Measurements from ENCODE around the gene ZSCAN26. TPM values are rescaled to one million over a fixed set of nuclear protein-coding genes. Genes with fewer than 3 reads are reported as not detected.
A peak's percentile ranks its signal among the peaks of the same experiment; 100 is the strongest.

Gene ZSCAN26
- total and polyA plus RNA-seq, 7 donors = 2.8 to 29.4 (median 25.5) TPM

GRCh38 chr6:28245206-28245941, 21.6 kb upstream of the ZSCAN26 start:
- Histone ChIP-seq H3K4me3 (no peak overlapping the region), H3K27me3 (no peaks in the 10 kb centered on the region), H3K27ac (no peak overlapping the region), H3K4me1 (peaks cover 0 to 3% (median 2%) of the 10 kb centered on the region in 4 donors), H3K36me3 (peaks cover 0 to 56% (median 22%) of the 10 kb centered on the region in 4 donors), H3K9me3 (no peaks in the 10 kb centered on the region)
- intact Hi-C loops (cut with DNase I) = no loop called here
- 90 to 91% methylated on average over 6 of the region's 6 CpGs for WGBS, 2 donors
- no peak for DNase-seq
- no peak for TF ChIP-seq CTCF (IDR thresholded peaks at IDR 0.05)
- TF ChIP-seq POLR2AphosphoS5 (IDR thresholded peaks at IDR 0.05) = no peak
- no peak for TF ChIP-seq EP300 (IDR thresholded peaks at IDR 0.05)
- no peak for TF ChIP-seq POLR2A (IDR thresholded peaks at IDR 0.05)

GRCh38 chr6:28248916-28249315, 18.0 kb upstream of the ZSCAN26 start:
- intact Hi-C loops (cut with DNase I) = no loop called here
- no peak overlapping the region for H3K4me3 ChIP-seq
- no peaks in the 10 kb centered on the region for H3K27me3 ChIP-seq
- TF ChIP-seq POLR2AphosphoS5 (IDR thresholded peaks at IDR 0.05) (no peak), EP300 (IDR thresholded peaks at IDR 0.05) (no peak), CTCF (IDR thresholded peaks at IDR 0.05) (no peak), POLR2A (IDR thresholded peaks at IDR 0.05) (no peak)
- DNase-seq = no peak
- H3K9me3 ChIP-seq = no peaks in the 10 kb centered on the region
- peaks cover 0 to 52% (median 22%) of the 10 kb centered on the region in 4 donors for H3K36me3 ChIP-seq
- H3K4me1 ChIP-seq = peaks cover 0 to 19% (median 18%) of the 10 kb centered on the region in 4 donors
- H3K27ac ChIP-seq = no peak overlapping the region
- WGBS, 2 donors = 80 to 83% methylated on average over 1 of the region's 1 CpG

- DNase-seq = no peak
- WGBS, 2 donors = 74% methylated on average over 2 of the region's 2 CpGs
- H3K27me3 ChIP-seq = no peaks in the 10 kb centered on the region
- intact Hi-C loops (cut with DNase I) = no loop called here
- peaks cover 0 to 19% (median 18%) of the 10 kb centered on the region in 4 donors for H3K4me1 ChIP-seq
- H3K27ac ChIP-seq = no peak overlapping the region
- H3K4me3 ChIP-seq = peak overlapping the region in 2 of 4 donors; percentile 76 to 85
- H3K9me3 ChIP-seq = no peaks in the 10 kb centered on the region
- H3K36me3 ChIP-seq = peaks cover 0 to 34% (median 10%) of the 10 kb centered on the region in 4 donors
- TF ChIP-seq POLR2AphosphoS5 (IDR thresholded peaks at IDR 0.05) = no peak
- no peak for TF ChIP-seq CTCF (IDR thresholded peaks at IDR 0.05)
- no peak for TF ChIP-seq POLR2A (IDR thresholded peaks at IDR 0.05)
- no peak for TF ChIP-seq EP300 (IDR thresholded peaks at IDR 0.05)
Measured at GRCh38 chr6:28250747-28251146, 16.2 kb upstream of the ZSCAN26 start.

GRCh38 chr6:28251661-28252008, 15.3 kb upstream of the ZSCAN26 start:
- peaks cover 0 to 25% (median 3%) of the 10 kb centered on the region in 4 donors for H3K36me3 ChIP-seq
- WGBS, 2 donors = 0% methylated on average over 25 of the region's 25 CpGs
- DNase-seq = no peak
- H3K27ac ChIP-seq = peak overlapping the region; percentile 43 to 66 (median 64)
- H3K4me3 ChIP-seq = peak overlapping the region; percentile 74 to 85 (median 75)
- no peaks in the 10 kb centered on the region for H3K9me3 ChIP-seq
- TF ChIP-seq EP300 (IDR thresholded peaks at IDR 0.05) (no peak), POLR2A (IDR thresholded peaks at IDR 0.05) (no peak), CTCF (IDR thresholded peaks at IDR 0.05) (no peak), POLR2AphosphoS5 (IDR thresholded peaks at IDR 0.05) (no peak)
- no peaks in the 10 kb centered on the region for H3K27me3 ChIP-seq
- H3K4me1 ChIP-seq = peaks cover 0 to 19% (median 18%) of the 10 kb centered on the region in 4 donors
- intact Hi-C loops (cut with DNase I) = no loop called here
